Measurements from ENCODE around the gene PTPRR.

DNA sequence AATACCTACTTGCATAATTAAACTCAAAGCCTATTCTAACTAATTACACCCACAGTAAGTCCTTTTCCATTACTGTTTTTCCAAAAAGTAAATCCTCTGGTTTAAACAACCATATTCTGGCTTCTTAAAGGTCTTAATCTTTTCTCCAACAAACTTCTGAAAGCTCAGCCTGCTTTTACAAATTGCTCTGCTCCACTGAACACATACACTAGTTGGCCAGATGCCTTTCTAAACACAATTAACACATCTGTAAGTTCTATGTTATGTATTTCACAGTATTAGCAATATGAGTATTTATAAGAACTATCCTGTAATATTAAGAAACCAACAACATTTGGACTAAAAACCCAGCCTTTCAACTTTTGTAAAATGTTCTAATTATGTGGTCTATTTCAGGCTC is 313.4 kb downstream of the PTPRR start:
- TF ChIP-seq, protein P1, sequence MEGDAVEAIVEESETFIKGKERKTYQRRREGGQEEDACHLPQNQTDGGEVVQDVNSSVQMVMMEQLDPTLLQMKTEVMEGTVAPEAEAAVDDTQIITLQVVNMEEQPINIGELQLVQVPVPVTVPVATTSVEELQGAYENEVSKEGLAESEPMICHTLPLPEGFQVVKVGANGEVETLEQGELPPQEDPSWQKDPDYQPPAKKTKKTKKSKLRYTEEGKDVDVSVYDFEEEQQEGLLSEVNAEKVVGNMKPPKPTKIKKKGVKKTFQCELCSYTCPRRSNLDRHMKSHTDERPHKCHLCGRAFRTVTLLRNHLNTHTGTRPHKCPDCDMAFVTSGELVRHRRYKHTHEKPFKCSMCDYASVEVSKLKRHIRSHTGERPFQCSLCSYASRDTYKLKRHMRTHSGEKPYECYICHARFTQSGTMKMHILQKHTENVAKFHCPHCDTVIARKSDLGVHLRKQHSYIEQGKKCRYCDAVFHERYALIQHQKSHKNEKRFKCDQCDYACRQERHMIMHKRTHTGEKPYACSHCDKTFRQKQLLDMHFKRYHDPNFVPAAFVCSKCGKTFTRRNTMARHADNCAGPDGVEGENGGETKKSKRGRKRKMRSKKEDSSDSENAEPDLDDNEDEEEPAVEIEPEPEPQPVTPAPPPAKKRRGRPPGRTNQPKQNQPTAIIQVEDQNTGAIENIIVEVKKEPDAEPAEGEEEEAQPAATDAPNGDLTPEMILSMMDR (IDR thresholded peaks at IDR 0.05), result no peak
- TF ChIP-seq, protein P2, sequence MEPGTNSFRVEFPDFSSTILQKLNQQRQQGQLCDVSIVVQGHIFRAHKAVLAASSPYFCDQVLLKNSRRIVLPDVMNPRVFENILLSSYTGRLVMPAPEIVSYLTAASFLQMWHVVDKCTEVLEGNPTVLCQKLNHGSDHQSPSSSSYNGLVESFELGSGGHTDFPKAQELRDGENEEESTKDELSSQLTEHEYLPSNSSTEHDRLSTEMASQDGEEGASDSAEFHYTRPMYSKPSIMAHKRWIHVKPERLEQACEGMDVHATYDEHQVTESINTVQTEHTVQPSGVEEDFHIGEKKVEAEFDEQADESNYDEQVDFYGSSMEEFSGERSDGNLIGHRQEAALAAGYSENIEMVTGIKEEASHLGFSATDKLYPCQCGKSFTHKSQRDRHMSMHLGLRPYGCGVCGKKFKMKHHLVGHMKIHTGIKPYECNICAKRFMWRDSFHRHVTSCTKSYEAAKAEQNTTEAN (CRISPR knock-in tag; IDR thresholded peaks at IDR 0.05), result no peak
- TF ChIP-seq NFYB (CRISPR knock-in tag; conservative IDR thresholded peaks at IDR 0.05; ENCODE audit: low read depth) (no peak), ZNF121 (CRISPR knock-in tag; IDR thresholded peaks at IDR 0.05) (no peak)

All from WTC11 (cell line).